ENCODE measurements around the gene SCAMP1.

DNA sequence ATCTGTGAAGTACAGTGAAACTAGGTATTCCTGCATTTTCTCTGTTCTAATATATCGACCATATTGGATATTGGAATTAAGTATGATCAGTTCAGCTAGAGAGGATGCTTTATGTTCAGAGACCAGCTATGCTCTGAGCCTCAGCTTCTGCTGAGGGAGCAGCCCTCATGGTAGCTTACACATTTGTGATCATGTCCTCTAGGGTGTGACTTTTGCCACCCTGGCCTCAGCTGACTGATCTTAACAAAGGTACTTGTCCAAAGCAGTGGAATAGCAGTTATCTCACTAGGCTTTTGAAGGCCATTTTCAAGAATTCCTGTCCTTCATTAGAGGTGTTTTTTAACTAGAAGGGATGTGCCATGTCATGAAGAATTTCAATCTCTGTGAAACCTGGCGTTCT is 9.3 kb downstream of the SCAMP1 start:
- TF ChIP-seq, protein P1, sequence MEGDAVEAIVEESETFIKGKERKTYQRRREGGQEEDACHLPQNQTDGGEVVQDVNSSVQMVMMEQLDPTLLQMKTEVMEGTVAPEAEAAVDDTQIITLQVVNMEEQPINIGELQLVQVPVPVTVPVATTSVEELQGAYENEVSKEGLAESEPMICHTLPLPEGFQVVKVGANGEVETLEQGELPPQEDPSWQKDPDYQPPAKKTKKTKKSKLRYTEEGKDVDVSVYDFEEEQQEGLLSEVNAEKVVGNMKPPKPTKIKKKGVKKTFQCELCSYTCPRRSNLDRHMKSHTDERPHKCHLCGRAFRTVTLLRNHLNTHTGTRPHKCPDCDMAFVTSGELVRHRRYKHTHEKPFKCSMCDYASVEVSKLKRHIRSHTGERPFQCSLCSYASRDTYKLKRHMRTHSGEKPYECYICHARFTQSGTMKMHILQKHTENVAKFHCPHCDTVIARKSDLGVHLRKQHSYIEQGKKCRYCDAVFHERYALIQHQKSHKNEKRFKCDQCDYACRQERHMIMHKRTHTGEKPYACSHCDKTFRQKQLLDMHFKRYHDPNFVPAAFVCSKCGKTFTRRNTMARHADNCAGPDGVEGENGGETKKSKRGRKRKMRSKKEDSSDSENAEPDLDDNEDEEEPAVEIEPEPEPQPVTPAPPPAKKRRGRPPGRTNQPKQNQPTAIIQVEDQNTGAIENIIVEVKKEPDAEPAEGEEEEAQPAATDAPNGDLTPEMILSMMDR (conservative IDR thresholded peaks at IDR 0.05; ENCODE audit: low read length) = no peak
- no peak for TF ChIP-seq EZH2phosphoT487 (IDR thresholded peaks at IDR 0.05; ENCODE audit: borderline replicate concordance, low read depth, low read length)

Data from OCI-LY7 (cell line).